Measurements from ENCODE around the gene ARHGAP9.

Gene ARHGAP9

GRCh38 chr12:57488402-57489156 lies 8.9 kb upstream of the ARHGAP9 start:
- Histone ChIP-seq H3K9me3 (ENCODE audit: control insufficient read depth, insufficient read depth, low read length) (no peaks in the 10 kb centered on the region), H3F3A (ENCODE audit: control insufficient read depth, insufficient read depth) (0 out of 2 replicates have a peak, but pooled peaks cover 5% of the 10 kb centered on the region), H4K20me1 (ENCODE audit: control insufficient read depth, insufficient read depth, low read depth, low read length) (no peaks in the 10 kb centered on the region), H3K4me1 (ENCODE audit: control insufficient read depth, low read length) (peaks cover 21% of the 10 kb centered on the region), H3K27me3 (ENCODE audit: control insufficient read depth, low read length) (no peaks in the 10 kb centered on the region), H3K9me2 (replicated peaks; ENCODE audit: control insufficient read depth, low read length) (no peaks in the 10 kb centered on the region), H3K27ac (ENCODE audit: low read depth, low read length) (peak overlapping the region; percentile 74), H3K36me3 (ENCODE audit: control insufficient read depth, low read length) (peaks cover 49% of the 10 kb centered on the region), H3K4me3 (ENCODE audit: low read length) (peak overlapping the region; percentile 87), H3K4me2 (ENCODE audit: low read length) (peak overlapping the region; percentile 81), H3K79me2 (ENCODE audit: control insufficient read depth, low read length) (peaks cover 40% of the 10 kb centered on the region)
- no peak for TF ChIP-seq EZH2phosphoT487 (IDR thresholded peaks at IDR 0.05; ENCODE audit: borderline replicate concordance, low read length)
- no peak for TF ChIP-seq CTCF (IDR thresholded peaks at IDR 0.05; ENCODE audit: low read depth, low read length, poor library complexity, severe bottlenecking)

GRCh38 chr12:57487597-57488401 lies 8.1 kb upstream of the ARHGAP9 start, which contains the start of gene MARS1:
Gene MARS1 (plus strand): TSS chr12:57488068. CDS start chr12:57488091, 23 bp downstream.
- H4K20me1 ChIP-seq (ENCODE audit: control insufficient read depth, insufficient read depth, low read depth, low read length): no peaks in the 10 kb centered on the region
- no peaks in the 10 kb centered on the region for H3K9me2 ChIP-seq (replicated peaks; ENCODE audit: control insufficient read depth, low read length)
- peak within 1 kb of the TSS; percentile 87 for H3K4me3 ChIP-seq (ENCODE audit: low read length)
- peaks cover 38% of the 10 kb centered on the region for H3K79me2 ChIP-seq (ENCODE audit: control insufficient read depth, low read length)
- peak within 1 kb of the TSS; percentile 81 for H3K4me2 ChIP-seq (ENCODE audit: low read length)
- TF ChIP-seq CTCF (IDR thresholded peaks at IDR 0.05; ENCODE audit: low read depth, low read length, poor library complexity, severe bottlenecking) (peak; percentile 43), EZH2phosphoT487 (IDR thresholded peaks at IDR 0.05; ENCODE audit: borderline replicate concordance, low read length) (no peak)
- peaks cover 46% of the 10 kb centered on the region for H3K36me3 ChIP-seq (ENCODE audit: control insufficient read depth, low read length)
- no peaks in the 10 kb centered on the region for H3K9me3 ChIP-seq (ENCODE audit: control insufficient read depth, insufficient read depth, low read length)
- H3F3A ChIP-seq (ENCODE audit: control insufficient read depth, insufficient read depth): 0 out of 2 replicates have a peak, but pooled peaks cover 2% of the 10 kb centered on the region
- H3K27ac ChIP-seq (ENCODE audit: low read depth, low read length): peak within 1 kb of the TSS; percentile 74
- H3K27me3 ChIP-seq (ENCODE audit: control insufficient read depth, low read length): no peaks in the 10 kb centered on the region
- H3K4me1 ChIP-seq (ENCODE audit: control insufficient read depth, low read length): peaks cover 28% of the 10 kb centered on the region

GRCh38 chr12:57487055-57487596 lies 7.5 kb upstream of the ARHGAP9 start:
- peak overlapping the region; percentile 44 for H3K4me2 ChIP-seq (ENCODE audit: low read length)
- H4K20me1 ChIP-seq (ENCODE audit: control insufficient read depth, insufficient read depth, low read depth, low read length): no peaks in the 10 kb centered on the region
- H3K9me2 ChIP-seq (replicated peaks; ENCODE audit: control insufficient read depth, low read length): no peaks in the 10 kb centered on the region
- peaks cover 37% of the 10 kb centered on the region for H3K79me2 ChIP-seq (ENCODE audit: control insufficient read depth, low read length)
- H3K4me1 ChIP-seq (ENCODE audit: control insufficient read depth, low read length): peaks cover 30% of the 10 kb centered on the region
- no peaks in the 10 kb centered on the region for H3K9me3 ChIP-seq (ENCODE audit: control insufficient read depth, insufficient read depth, low read length)
- H3K4me3 ChIP-seq (ENCODE audit: low read length): peak overlapping the region; percentile 87
- 0 out of 2 replicates have a peak, but pooled peaks cover 2% of the 10 kb centered on the region for H3F3A ChIP-seq (ENCODE audit: control insufficient read depth, insufficient read depth)
- H3K27ac ChIP-seq (ENCODE audit: low read depth, low read length): no peak overlapping the region
- TF ChIP-seq CTCF (IDR thresholded peaks at IDR 0.05; ENCODE audit: low read depth, low read length, poor library complexity, severe bottlenecking): no peak
- TF ChIP-seq EZH2phosphoT487 (IDR thresholded peaks at IDR 0.05; ENCODE audit: borderline replicate concordance, low read length): no peak
- H3K27me3 ChIP-seq (ENCODE audit: control insufficient read depth, low read length): no peaks in the 10 kb centered on the region
- peaks cover 41% of the 10 kb centered on the region for H3K36me3 ChIP-seq (ENCODE audit: control insufficient read depth, low read length)
